GM23338 (cell line): ENCODE measurements around the gene DTWD1. TPM values are rescaled to one million over a fixed set of nuclear protein-coding genes. Genes with fewer than 3 reads are reported as not detected.

Experiments used
- ATAC-seq: fragments of 200-7000 bp; cut with Tn5 transposase; 3 replicates; pipeline ENCODE4 v1.9.1; 2020
- DNase-seq: peaks from one replicate; pipeline ENCODE4 v3.0.0-alpha.2; 2015; ENCODE audit warnings: low spot score
- H2AFZ ChIP-seq: fragments of 200-600 bp; sonication (generic); 2 replicates; pipeline ENCODE4 v1.8.0; 2016; ENCODE audit warnings: antibody characterized with exemption, mild to moderate bottlenecking, moderate library complexity
- H3F3A ChIP-seq: fragments of 200-600 bp; sonication (generic); replicated peaks from 2 replicates; pipeline ENCODE4 v1.8.0; 2017; ENCODE audit warnings: antibody characterized with exemption, mixed run types, low read depth
- H3K27ac ChIP-seq: fragments of 200-600 bp; sonication (generic); 2 replicates; pipeline ENCODE4 v1.6.1; 2016; ENCODE audit warnings: low read depth
- H3K27me3 ChIP-seq: fragments of 200-600 bp; sonication (generic); 2 replicates; pipeline ENCODE4 v1.8.0; 2016; ENCODE audit warnings: mild to moderate bottlenecking, mixed run types, moderate library complexity; ENCODE audit not compliant: insufficient read depth
- H3K36me3 ChIP-seq: fragments of 200-600 bp; sonication (generic); 2 replicates; pipeline ENCODE4 v1.8.0; 2016; ENCODE audit warnings: mild to moderate bottlenecking; ENCODE audit not compliant: insufficient read depth
- H3K4me1 ChIP-seq: fragments of 200-600 bp; sonication (generic); 2 replicates; pipeline ENCODE4 v1.8.0; 2016; ENCODE audit warnings: mild to moderate bottlenecking, moderate library complexity; ENCODE audit not compliant: insufficient read depth
- H3K4me2 ChIP-seq: fragments of 200-600 bp; sonication (generic); 2 replicates; pipeline ENCODE4 v1.7.1; 2017; ENCODE audit warnings: mixed run types
- H3K4me3 ChIP-seq: fragments of 200-600 bp; sonication (generic); 2 replicates; pipeline ENCODE4 v1.6.1; 2016; ENCODE audit warnings: mixed run types
- H3K79me2 ChIP-seq: fragments of 200-600 bp; sonication (generic); replicated peaks from 2 replicates; pipeline ENCODE4 v1.8.0; 2017; ENCODE audit warnings: mild to moderate bottlenecking; ENCODE audit not compliant: insufficient read depth
- H3K9me2 ChIP-seq: fragments of 200-600 bp; sonication (generic); 2 replicates; pipeline ENCODE4 v1.8.0; 2017; ENCODE audit not compliant: insufficient read depth
- H4K20me1 ChIP-seq: fragments of 200-600 bp; sonication (generic); replicated peaks from 2 replicates; pipeline ENCODE4 v1.8.0; 2017; ENCODE audit warnings: mild to moderate bottlenecking; ENCODE audit not compliant: insufficient read depth
- H3K27ac Mint-ChIP-seq: 2 replicates; pipeline ENCODE4 v1.8.0; 2020; ENCODE audit warnings: inconsistent platforms, mild to moderate bottlenecking, moderate library complexity, mixed read lengths
- H3K27me3 Mint-ChIP-seq: 3 replicates; pipeline ENCODE4 v1.8.0; 2022; ENCODE audit warnings: low read depth, mild to moderate bottlenecking, moderate library complexity, mixed read lengths, inconsistent platforms; ENCODE audit not compliant: insufficient read depth, poor library complexity
- H3K36me3 Mint-ChIP-seq: 3 replicates; pipeline ENCODE4 v1.8.0; 2021; ENCODE audit warnings: low read depth, mild to moderate bottlenecking, inconsistent platforms, moderate library complexity, mixed read lengths
- H3K4me1 Mint-ChIP-seq: 3 replicates; pipeline ENCODE4 v1.8.0; 2020; ENCODE audit warnings: mild to moderate bottlenecking, inconsistent platforms, mixed read lengths
- H3K4me3 Mint-ChIP-seq: 3 replicates; pipeline ENCODE4 v1.8.0; 2021; ENCODE audit warnings: moderate library complexity, mild to moderate bottlenecking, inconsistent platforms, mixed read lengths
- H3K9me3 Mint-ChIP-seq: 3 replicates; pipeline ENCODE4 v1.8.0; 2020; ENCODE audit warnings: moderate library complexity, mild to moderate bottlenecking, inconsistent platforms, mixed read lengths
- CREB1 ChIP-seq: fragments of 250-450 bp; sonication (Bioruptor Pico); IDR thresholded peaks from 2 replicates; pipeline ENCODE4 v1.5.0; 2020; ENCODE audit warnings: low read depth, mild to moderate bottlenecking, moderate library complexity
- CTCF ChIP-seq, 2 experiments: fragments of 200-600 bp in 1 of 2; sonication (generic) in 1 of 2; conservative IDR thresholded peaks; 2 replicates each; pipeline versions ENCODE4 v1.5.1 to v1.6.1; 2016 to 2017; ENCODE audit warnings: antibody characterized with exemption in 2 of 2, low read depth in 2 of 2, mild to moderate bottlenecking in 2 of 2, moderate library complexity in 1 of 2
- EZH2phosphoT487 ChIP-seq: fragments of 200-600 bp; sonication (generic); IDR thresholded peaks from one replicate; pipeline ENCODE4 v1.8.1; 2018; ENCODE audit warnings: antibody characterized with exemption; ENCODE audit not compliant: unreplicated experiment
- JUNB ChIP-seq: IDR thresholded peaks from one replicate; pipeline ENCODE4 v1.6.1; 2016; ENCODE audit warnings: antibody characterized with exemption; ENCODE audit not compliant: unreplicated experiment
- ZNF331 ChIP-seq: fragments of 250-450 bp; sonication (Bioruptor Pico); IDR thresholded peaks from 2 replicates; pipeline ENCODE4 v1.5.0; 2020; ENCODE audit warnings: low read depth, mild to moderate bottlenecking, moderate library complexity
- ZNF462 ChIP-seq: fragments of 250-450 bp; sonication (Bioruptor Pico); IDR thresholded peaks from 2 replicates; pipeline ENCODE4 v1.5.0; 2020; ENCODE audit warnings: mild to moderate bottlenecking, moderate library complexity
- polyA plus RNA-seq: library from polyadenylated mRNA; unstranded; fragments of >200 nt; fragmentation: Nextera tagmentation; extraction: Ambion mirVana; gene quantifications from 2 replicates; pipeline ENCODE4 v1.2.1, GENCODE V29; 2016
- total RNA-seq: library from RNA; depleted of rRNA; stranded (reverse); fragments of >200 nt; shearing (Covaris generic); gene quantifications from 2 replicates; pipeline ENCODE4 v1.2.3, GENCODE V29; 2014

Gene DTWD1
- total and polyA plus RNA-seq, 2 experiments from 2014 or later = 28.4 to 45.2 TPM

- no peak for TF ChIP-seq ZNF462
- no peak for TF ChIP-seq EZH2phosphoT487
- no peak for TF ChIP-seq CTCF (conservative IDR thresholded peaks at IDR 0.05; ENCODE audit: low read depth in 2 of 2)
These were observed 25.1 kb downstream of the DTWD1 start (continued) for GRCh38 chr15:49645941-49646340.

- no peaks in the 10 kb centered on the region for H3K27me3 Mint-ChIP-seq
- DNase-seq (no peak), ATAC-seq (no peak)
- no peak overlapping the region for H3K4me3 ChIP-seq
- no peak overlapping the region for H3K27ac ChIP-seq
- H3K27me3 ChIP-seq = no peaks in the 10 kb centered on the region
- H3F3A ChIP-seq = no peaks in the 10 kb centered on the region
- H3K9me3 Mint-ChIP-seq = peaks cover 6% of the 10 kb centered on the region; the same call in 1 of the 3 replicates
- H3K4me2 ChIP-seq = no peak overlapping the region
- peaks cover 4% of the 10 kb centered on the region; the same call in 1 of the 2 replicates for H3K9me2 ChIP-seq
- 0 out of 2 replicates have a peak, but pooled peaks cover 2% of the 10 kb centered on the region for H4K20me1 ChIP-seq
- peaks cover 6% of the 10 kb centered on the region; the same call in 1 of the 2 replicates for H3K4me1 ChIP-seq
- H3K36me3 ChIP-seq = no peaks in the 10 kb centered on the region
- no peak overlapping the region for H3K4me3 Mint-ChIP-seq
- H3K79me2 ChIP-seq = no peaks in the 10 kb centered on the region
- H2AFZ ChIP-seq = no peak overlapping the region
- H3K27ac Mint-ChIP-seq = no peak overlapping the region
- peaks cover 10% of the 10 kb centered on the region; the same call in 2 of the 3 replicates for H3K4me1 Mint-ChIP-seq
- H3K36me3 Mint-ChIP-seq = no peaks in the 10 kb centered on the region
- no peak for TF ChIP-seq JUNB
- TF ChIP-seq CREB1 (CRISPR knock-in tag) = no peak
- no peak for TF ChIP-seq CTCF (conservative IDR thresholded peaks at IDR 0.05; ENCODE audit: low read depth in 2 of 2)
- TF ChIP-seq ZNF331 = no peak
These were observed 26.0 kb downstream of the DTWD1 start for GRCh38 chr15:49646891-49647290.
